ENCODE results near the gene SLC25A23.
"Not testable (repeated sequence)": the region's sequence is repeated elsewhere in the genome, so short reads cannot be mapped to it uniquely, and the experiment has no call there.

SLC25A23 gene

DNA sequence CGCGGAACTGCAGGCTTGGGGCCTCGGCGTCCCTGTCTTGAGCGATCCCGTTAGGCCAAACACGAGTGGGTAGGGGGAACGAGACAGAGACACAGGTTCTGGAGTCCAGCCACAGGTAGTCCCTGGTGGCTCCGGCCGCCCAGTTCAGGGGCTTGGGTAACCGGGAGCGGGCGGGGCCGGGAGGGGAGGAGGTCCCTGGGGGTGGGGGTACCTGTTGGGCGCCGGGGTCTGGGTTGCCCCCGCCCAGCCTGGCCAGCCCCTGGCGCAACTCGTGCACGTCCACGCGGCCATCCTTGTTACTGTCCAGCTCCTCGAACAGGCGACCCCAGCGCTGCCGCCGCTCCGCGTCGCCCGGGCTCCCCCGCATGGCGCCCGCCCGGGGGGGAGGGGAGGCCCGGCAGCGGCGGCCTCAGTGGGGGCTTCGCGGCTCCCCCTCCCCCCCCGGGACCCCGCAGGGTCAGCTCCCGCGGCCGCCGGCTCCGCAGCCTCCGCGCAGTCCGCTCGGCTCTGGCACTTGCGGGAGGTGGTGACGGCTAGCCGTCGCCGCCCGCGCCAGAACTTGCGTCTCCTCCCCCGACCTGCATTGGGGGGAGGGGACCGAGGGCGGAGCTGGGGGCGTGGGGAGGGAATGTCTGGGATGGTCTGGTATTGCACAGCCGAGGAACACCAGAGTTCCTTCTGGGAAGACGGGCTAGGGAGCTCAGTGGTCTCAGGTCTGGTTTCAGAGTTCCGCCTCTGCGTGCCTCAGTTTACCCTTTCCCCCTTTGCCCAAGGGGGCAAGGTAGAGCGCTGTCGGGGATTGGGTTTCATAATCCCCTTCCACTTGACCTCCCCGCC is at the start of gene SLC25A23:
Gene SLC25A23, minus strand, starts transcription at position 531 of the 837 bp plus-strand sequence. Its CDS starts 164 bp downstream, at position 367.
- DNase-seq (ENCODE audit: low spot score) = peak; percentile 70

DNA sequence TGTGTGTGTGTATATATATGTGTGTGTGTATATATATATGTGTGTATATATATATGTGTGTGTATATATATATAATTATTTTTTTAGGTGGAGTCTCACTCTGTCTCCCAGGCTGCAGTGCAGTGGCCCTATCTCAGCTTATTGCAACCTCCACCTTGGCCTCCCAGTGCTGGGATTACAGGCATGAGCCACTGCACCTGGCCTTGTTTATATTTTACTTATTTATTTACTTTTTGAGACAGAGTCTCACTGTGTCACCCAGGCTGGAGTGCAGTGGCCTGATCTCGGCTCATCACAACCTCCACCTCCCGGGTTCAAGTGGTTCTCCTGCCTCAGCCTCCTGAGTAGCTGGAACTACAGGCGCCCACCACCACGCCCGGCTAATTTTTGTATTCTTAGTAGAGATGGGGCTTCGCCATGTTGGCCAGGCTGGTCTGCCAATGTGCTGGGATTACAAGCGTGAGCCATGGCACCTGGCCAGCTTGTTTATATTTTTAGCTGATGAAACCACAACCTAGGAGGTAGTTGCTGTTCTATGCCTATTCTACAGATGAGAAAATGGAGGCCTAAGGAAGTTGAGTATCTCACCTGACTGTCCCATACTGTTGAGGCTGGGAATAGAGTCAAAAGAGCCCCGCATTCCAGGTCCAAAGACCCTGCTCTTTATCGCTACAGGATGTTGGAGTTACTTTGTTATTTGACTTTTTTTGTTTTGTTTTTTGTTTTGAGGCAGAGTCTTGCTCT is 48.6 kb upstream of the SLC25A23 start:
- not testable (repeated sequence) for DNase-seq (ENCODE audit: low spot score)

DNA sequence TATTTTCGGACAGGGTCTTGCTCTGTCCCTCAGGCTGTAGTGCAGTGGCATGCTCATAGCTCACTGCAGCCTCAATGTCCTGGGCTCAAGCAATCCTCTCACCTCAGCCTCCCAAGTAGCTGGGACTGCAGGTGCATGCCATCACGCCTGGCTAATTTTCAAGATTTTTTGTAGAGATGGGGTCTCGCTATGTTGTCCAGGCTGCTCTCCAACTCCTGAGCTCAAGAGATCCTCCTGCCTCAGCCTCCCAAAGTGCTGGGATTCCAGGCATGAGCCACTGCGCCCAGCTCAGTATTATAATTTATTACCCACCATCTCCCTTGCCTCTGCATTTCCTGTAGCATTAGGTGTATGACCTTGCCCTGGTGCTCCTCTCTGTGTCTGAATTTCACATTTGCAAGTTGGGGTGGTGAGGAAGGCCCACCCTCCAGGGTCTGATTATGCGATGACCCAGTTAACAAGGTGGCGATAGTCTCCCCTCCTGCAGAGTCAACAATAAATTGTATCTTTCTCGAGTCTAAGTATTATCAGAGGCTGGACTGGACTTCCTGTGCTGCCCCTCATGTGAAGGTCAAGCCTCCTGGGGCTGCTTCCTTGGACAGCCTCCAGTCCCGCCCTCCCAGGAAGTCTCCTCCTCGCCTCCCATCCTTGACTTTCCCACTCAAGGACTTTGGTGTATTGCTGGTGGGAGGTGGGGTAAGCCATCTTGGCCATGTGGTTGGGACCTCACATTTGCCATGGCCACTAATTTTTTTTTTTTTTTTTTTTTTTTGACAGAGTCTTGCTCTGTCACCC is 44.0 kb upstream of the SLC25A23 start:
- no peak for DNase-seq (ENCODE audit: low spot score)

DNA sequence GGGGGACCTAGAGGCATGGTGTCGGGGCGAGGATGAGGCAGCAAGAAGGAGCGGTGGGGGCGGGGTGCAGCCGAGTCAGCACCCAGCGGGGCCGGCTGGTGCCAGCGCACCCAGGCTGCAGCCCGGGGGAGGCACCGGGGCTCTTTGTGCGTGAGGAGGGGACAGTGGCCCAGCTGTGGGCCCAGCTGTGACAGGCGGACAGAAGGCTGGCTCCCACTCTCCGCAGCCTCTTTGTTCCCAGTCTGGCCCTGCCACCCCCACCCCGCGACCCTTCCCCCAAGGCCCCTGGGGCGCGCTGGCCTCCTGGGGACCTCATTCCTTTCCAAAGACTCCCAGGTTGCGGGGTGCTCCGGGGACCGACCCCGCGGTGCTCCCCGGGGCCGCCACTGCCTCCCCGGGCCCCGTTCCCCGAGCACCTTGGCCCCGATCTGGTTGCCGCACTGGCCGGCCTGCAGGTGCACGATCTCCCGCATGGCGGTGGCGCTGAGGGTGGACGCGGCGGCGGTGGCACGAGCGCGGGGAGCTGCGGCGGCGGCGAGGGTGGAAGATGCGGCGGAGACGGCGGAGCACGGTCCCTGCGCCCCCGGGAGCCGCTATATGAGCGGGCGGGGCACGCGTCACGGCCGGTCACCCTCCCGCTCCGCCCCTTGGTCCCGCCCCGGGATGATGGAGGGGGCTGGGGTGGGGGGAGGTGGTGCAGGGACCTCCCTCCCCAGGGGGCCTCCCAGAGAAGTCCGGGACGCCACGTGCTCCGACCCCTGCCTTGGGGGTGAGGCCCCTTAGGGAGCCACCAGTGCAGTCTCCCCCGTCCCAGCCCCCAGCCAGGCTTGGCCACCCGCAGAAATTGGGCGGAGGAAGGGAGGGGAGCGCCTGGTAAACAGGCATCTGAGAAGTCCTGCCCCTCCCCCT is 42.4 kb upstream of the SLC25A23 start, which contains the start of gene TUBB4A:
Gene TUBB4A, minus strand, starts transcription at position 570 of the 909 bp plus-strand sequence. Its CDS starts 97 bp downstream, at position 473.
- DNase-seq (ENCODE audit: low spot score) = peak; percentile 40

DNA sequence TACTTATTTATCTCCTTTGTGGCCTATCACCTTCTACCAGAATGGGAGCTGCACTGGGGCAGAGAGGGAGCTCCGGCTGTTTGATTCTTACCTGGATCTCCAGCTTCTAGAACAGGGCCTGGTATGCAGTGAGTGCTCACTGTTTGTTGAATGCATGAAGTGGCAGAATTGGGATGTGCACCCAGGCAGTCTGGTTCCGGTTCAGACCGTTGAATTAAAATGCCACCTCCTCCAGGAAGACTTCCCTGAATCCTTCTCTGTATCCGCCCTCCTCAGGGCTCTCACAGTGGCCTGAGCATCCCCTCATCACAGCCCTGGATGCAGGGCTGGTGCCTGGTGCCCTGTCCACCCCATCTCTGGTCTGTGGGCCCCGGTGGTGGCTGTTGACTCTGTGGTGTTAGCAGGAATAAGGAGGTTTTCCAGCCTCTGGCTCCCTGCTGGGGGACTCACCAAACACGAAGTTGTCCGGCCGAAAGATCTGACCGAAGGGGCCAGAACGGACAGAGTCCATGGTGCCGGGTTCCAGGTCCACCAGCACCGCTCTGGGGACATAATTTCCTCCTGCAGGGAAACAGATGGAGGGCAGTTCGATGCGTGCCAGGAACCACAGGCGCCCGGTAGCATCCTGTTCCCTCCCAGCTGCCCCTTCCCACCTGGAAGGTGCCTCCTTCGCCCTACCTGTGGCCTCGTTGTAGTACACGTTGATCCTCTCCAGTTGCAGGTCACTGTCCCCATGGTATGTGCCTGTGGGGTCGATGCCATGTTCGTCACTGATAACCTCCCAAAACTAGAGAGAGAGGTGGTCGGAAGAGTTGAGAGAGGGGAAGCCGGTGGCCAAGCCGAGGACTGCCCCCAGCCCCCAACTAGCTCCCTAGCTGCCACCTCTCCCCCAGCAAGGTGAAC is 41.5 kb upstream of the SLC25A23 start:
- no peak for DNase-seq (ENCODE audit: low spot score)

DNA sequence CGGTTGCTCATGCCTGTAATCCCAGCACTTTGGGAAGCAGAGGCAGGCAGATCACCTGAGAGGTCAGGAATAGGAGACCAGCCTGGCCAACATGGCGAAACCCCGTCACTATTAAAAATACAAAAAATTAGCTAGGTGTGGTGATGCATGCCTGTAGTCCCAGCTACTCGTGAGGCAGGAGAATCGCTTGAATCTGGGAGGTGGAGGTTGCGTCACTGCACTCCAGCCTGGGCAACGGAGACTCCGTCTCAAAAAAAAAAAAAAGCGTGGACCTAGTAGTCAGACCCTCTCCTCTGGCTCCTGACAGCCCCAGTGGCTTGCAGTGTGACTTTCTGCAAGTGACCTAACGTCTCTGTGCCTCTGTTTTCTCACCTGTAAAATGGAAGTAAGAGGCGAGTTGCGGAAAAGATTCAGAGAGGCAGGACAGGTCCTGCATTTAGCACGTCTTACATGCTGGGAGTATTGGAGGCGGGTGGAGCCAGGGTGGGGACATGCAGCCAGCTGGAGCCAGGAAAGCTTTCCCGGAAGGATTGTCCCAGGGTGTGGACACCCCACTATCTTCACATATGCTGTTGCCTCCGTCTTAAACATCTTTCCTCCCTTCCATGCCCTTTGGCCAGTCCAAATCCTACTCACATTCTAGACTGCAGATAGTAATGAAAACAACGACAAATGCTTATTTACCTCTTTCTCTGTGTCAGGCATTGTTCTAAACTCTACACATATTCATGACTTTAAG is 39.6 kb upstream of the SLC25A23 start:
- DNase-seq (ENCODE audit: low spot score) = no peak

DNA sequence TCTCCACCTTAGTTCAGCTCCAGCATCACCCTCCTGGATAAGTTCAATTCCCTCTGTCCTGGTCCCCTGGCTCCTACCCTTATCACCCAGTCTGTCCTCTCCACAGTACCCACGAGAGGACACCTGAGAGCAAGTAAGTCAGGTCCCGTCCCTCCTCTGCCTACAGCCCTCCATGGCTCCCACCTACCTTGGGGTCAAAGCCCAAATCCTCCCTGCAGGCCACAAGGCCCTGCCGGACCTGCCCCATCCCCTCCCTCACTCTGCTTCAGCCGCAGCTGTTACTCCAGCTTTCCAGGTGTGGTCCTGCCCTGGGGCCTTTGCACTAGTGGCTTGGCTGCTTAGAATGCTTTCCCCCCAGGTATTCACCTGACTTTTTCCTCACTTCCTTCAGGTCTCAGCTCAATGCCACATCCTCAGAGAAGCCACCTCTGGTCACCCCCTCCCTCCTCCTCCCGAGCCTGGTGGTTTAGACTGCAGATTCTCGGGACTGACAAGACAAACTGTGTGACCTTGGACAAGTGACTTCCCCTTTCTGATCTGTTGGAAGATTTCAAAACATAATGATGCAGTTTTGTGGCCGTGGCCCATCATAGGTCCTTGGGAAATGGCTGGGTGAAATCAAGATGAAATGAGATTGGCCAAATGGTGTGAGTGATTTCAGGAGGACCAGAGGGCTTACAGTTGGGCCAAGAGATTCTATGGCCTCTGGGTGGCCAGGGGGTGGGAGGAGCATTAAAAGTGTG is 38.9 kb upstream of the SLC25A23 start:
- DNase-seq (ENCODE audit: low spot score) = no peak

DNA sequence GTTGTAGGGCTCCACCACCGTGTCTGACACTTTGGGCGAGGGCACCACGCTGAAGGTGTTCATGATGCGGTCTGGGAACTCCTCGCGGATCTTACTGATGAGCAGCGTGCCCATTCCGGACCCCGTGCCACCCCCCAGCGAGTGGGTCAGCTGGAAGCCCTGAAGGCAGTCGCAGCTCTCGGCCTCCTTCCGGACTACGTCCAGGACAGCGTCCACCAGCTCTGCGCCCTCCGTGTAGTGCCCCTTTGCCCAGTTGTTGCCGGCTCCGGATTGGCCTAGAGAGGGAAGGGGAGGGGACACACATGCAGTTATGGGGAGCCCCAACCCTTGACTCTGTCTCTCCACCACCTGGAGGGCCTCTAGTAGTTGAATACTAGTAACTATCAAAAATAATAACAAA is 36.4 kb upstream of the SLC25A23 start:
- no peak for DNase-seq (ENCODE audit: low spot score)

DNA sequence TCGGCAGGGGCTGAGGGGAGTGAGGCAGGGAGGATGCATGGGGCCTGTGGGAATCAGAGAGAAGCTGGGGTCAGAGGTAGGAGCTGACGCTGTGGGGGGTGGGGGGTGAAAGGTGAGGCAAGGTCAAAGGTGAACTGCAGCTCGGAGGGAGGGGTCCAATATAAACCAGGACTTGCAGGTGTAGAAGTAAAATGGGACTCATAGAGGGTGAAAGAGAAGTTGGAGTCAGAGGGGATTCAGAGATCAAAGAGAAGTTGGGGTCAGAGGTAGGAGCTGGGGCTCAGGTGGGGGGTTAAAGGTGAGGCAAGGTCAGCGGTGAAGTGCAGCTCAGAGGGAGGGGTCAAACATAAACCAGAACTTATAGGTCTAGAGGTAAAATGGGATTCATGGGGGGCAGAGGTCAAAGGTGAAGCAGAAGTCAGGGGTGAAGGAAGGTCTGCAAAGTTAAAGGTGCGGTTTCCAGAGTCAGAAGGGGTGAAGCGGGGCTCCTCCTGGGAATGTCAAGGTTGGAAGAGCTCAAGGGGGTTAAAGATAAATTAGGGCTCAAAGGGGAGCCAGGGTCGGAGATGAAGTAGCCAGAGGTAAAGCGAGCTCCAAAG is 34.9 kb upstream of the SLC25A23 start:
- no peak for DNase-seq (ENCODE audit: low spot score)

DNA sequence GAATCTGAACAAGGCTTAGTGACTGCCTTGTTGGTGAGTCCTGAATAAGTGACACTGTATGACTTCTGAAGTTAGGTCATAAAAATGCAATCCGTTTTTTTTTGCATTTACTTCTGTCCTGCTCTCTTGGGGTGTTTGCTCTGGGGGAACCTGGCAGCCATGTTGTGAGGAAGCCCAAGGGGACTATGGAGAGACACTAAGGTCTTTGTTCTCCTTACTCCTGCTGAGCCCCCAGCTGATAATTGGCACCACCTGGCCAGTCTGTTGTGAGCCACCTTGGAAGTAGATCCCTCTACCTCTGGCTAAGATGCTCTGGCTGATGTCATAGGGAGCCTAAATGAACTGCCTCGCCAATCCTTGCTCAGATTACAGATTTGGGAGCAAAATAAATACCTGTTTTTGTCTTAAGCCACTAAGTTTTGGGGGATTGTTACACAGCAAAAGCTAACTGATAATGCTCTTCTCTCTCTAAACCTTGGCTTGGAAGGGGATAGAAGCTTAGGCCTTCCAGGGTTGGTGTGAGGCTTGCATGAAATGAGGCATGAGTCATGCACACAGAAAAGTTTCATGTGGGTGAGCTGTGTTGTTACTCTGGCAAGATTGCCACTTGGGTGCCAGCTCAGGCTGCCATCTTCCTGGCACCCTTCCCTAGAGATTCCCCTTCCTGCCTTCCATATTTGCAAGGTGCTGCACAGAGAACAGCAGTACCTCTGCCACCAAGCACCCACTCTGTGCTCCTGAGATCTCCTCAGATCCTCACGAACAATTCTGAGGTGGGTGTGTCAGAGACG is 32.4 kb upstream of the SLC25A23 start:
- DNase-seq (ENCODE audit: low spot score) = no peak

DNA sequence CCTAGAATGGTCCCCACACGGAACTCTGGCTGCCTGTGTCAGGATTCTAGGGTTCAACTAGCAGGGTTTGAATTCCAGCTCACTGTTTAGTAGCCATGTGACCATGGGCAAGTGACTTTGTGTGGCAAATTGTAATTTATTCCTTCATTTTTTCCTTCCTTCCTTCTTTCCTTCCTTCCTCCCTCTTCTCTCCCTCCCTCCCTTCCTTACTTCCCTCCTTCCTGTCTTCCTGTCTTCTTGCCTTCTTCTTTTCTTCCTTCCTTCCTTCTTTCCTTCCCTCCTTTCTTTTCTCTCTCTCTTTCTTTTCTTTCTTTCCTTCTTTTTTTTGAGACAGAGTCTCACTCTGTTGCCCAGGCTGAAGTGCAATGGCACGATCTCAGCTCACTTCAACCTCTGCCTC is 30.5 kb upstream of the SLC25A23 start:
- DNase-seq (ENCODE audit: low spot score) = no peak

DNA sequence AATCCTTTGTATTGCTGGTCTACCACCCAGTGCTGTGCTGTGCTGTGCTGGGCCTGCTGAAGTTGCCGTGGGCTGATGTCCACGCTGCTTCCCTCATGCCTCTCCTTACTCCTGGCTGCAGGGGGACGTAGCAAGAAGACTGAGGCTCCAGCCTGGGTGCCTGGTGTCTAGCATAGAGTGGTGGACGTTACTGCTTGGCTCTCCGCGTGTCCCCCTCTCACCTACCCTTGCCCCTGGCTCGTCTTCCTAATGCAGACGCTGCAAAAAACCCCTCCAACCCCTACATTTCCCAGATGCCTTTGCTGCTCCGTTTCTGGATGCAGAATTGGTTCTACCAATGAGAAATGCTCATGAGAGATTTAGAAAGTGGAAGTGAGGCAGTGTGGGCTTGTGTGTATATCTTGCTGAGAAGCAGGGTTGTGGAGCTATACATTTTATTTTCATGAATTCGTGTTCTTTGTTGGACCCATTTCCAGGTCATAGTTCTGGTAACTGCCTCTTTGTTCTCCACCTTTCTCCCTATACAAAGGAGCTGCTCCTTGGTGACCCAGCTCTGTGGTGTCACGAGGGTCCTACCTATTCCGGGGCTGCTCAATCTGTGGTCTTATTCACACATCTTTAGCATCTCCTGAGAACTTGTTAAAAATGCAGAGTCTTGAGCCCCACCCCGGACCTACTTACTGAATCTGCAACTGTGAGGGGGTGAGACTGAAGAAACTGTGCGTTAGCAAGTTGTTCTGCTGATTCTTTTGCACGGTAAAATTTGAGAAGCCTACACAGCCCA is 29.9 kb upstream of the SLC25A23 start:
- DNase-seq (ENCODE audit: low spot score) = peak; percentile 60

DNA sequence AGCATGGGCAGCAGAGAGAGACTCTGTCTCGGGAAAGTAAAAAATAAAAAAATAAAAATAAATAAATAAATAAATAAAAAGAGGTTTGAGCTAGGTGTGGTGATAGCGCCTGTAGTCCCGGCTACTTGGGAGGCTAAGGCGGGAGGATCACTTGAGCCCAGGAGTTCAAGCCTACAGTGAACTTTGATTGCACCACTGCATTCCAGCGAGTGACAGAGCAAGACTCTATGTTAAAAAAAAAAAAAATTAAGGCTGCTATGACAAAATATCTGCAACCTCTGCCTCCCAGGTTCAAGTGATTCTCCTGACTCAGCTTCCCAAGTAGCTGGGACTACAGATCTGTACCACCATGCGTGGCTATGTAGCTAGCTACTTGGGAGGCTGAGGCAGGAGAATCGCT is 25.2 kb upstream of the SLC25A23 start:
- no peak for DNase-seq (ENCODE audit: low spot score)

DNA sequence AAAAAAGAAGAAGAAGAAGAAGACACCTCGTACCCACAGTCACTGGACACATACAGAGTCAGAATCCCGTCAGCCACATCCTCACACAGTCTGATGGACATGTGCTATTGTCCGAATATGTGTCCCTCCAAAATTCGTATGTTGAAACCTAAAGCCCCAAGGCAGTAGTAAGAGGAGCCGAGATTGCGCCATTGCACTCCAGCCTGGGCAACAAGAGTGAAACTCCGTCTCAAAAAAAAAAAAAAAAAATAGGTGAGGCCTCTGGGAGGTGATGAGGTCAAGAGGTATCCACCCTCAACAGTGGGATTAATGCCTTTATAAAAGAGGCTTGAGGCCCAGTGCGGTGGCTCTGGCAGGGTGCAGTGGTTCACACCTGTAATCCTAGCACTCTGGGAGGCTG is 24.6 kb upstream of the SLC25A23 start:
- no peak for DNase-seq (ENCODE audit: low spot score)

DNA sequence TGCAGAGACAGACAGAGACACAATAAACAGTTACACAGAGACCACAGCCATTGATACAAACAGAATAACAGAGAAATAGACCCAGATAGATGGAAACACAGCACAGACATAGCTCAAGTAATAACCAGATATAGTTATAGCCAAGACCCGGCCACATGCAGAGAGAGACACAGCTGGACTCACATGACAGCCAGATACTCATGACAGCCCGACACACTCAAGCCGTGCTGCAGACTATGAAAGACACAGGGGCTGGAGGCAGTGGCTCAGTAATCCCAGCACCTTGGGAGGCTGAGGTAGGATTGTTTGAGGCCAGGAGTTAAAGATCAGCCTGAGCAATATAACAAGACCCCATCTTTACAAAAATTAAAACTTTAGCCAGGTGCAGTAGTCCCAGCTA is 23.6 kb upstream of the SLC25A23 start:
- no peak for DNase-seq (ENCODE audit: low spot score)

DNA sequence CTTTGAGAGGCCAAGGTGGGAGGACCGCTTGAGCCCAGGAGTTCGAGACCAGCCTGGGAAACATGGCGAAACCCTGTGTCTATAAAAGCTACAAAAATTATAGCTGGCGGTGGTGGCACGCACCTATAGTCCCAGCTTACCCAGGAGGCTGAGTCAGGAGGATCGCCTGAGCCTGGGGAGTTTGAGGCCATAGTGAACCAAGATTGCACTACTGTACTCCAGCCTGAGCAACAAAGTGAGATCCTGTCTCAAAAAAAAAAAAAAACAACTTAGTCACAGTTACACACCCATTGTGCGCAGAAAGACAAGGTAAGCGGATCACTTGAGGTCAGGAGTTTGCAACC is 22.7 kb upstream of the SLC25A23 start:
- DNase-seq (ENCODE audit: low spot score) = no peak

All from germinal center (tissue), 1 donor.